Endothelial cell of umbilical vein (primary cell): ENCODE results near the gene CACNA1C.

Experiments used
- POLR2A ChIP-seq: IDR thresholded peaks from 2 replicates; pipeline ENCODE4 v1.6.1; 2012; ENCODE audit warnings: low read depth, mild to moderate bottlenecking, control low read depth, low read length
- POLR2AphosphoS5 ChIP-seq: IDR thresholded peaks from 2 replicates; pipeline ENCODE4 v1.6.1; 2012; ENCODE audit warnings: low read depth, mild to moderate bottlenecking, control low read depth, low read length, moderate library complexity; ENCODE audit not compliant: insufficient read depth
- TF ChIP-seq, protein P1 (sequence below), 2 donors: IDR thresholded peaks; 1 replicate in 1 of 2; 2 replicates in 1 of 2; pipeline ENCODE4 v1.5.1; 2011; ENCODE audit warnings: low read length in 2 of 2, mild to moderate bottlenecking in 2 of 2, moderate library complexity in 2 of 2, control low read depth in 1 of 2, inconsistent platforms in 1 of 2, low read depth in 1 of 2; ENCODE audit not compliant: insufficient read depth in 1 of 2; ENCODE audit errors: extremely low read depth in 1 of 2
- TF ChIP-seq, protein P2 (sequence below): IDR thresholded peaks from 2 replicates; pipeline ENCODE4 v1.6.1; 2011; ENCODE audit not compliant: insufficient read depth, insufficient read length

DNA sequence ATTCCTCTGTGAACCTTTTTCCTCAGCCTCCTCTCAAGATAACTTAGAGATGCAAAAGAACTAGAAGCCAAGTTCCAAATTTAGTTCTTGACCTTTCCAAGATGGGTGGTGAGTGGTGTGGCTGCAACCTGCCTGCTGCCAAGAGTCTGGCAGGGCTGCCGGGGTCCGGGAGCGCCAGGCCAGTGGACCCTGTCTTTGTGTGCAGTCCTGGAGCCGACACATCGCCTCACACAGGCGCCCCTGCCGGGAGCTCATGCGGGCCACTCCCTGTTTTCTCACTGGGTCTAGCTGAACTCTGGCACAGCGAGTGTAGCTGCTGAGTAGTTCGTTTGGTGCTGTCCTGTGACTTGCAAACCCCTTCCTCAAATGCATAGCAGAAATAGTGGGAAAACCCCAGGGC, 84.9 kb downstream of the CACNA1C start:
- TF ChIP-seq, protein P1, sequence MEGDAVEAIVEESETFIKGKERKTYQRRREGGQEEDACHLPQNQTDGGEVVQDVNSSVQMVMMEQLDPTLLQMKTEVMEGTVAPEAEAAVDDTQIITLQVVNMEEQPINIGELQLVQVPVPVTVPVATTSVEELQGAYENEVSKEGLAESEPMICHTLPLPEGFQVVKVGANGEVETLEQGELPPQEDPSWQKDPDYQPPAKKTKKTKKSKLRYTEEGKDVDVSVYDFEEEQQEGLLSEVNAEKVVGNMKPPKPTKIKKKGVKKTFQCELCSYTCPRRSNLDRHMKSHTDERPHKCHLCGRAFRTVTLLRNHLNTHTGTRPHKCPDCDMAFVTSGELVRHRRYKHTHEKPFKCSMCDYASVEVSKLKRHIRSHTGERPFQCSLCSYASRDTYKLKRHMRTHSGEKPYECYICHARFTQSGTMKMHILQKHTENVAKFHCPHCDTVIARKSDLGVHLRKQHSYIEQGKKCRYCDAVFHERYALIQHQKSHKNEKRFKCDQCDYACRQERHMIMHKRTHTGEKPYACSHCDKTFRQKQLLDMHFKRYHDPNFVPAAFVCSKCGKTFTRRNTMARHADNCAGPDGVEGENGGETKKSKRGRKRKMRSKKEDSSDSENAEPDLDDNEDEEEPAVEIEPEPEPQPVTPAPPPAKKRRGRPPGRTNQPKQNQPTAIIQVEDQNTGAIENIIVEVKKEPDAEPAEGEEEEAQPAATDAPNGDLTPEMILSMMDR (IDR thresholded peaks at IDR 0.05; ENCODE audit: extremely low read depth in 1 of 2, insufficient read depth in 1 of 2, low read depth in 1 of 2, low read length in 2 of 2), result no peak
- TF ChIP-seq POLR2AphosphoS5 (no peak), POLR2A (no peak)
- TF ChIP-seq, protein P2, sequence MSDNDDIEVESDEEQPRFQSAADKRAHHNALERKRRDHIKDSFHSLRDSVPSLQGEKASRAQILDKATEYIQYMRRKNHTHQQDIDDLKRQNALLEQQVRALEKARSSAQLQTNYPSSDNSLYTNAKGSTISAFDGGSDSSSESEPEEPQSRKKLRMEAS, result no peak
